ENCODE results near the gene CDR2. TPM values are rescaled to one million over a fixed set of nuclear protein-coding genes. Genes with fewer than 3 reads are reported as not detected.
"Not testable (repeated sequence)": the region's sequence is repeated elsewhere in the genome, so short reads cannot be mapped to it uniquely, and the experiment has no call there.

Gene CDR2
- total RNA-seq, 1 experiment from 2014 or later = 14.7 TPM

GRCh38 chr16:22352140-22352539 lies 22.3 kb downstream of the CDR2 start:
- Histone ChIP-seq H3F3A (ENCODE audit: low read length, unreplicated experiment) (no peaks in the 10 kb centered on the region), H3K4me3 (ENCODE audit: low read length) (no peak overlapping the region), H2AFZ (ENCODE audit: low read length) (no peak overlapping the region), H3K79me2 (ENCODE audit: low read length) (peaks cover 15% of the 10 kb centered on the region), H3K9me2 (replicated peaks; ENCODE audit: low read length) (no peaks in the 10 kb centered on the region), H3K36me3 (ENCODE audit: low read depth, low read length) (peaks cover 21% of the 10 kb centered on the region), H3K27ac (ENCODE audit: low read length) (no peak overlapping the region), H3K9me3 (ENCODE audit: low read length) (no peaks in the 10 kb centered on the region), H3K27me3 (ENCODE audit: low read length) (no peaks in the 10 kb centered on the region), H4K20me1 (ENCODE audit: low read length) (peaks cover 4% of the 10 kb centered on the region; the same call in 1 of the 2 replicates), H3K4me2 (ENCODE audit: low read length) (no peak overlapping the region), H3K4me1 (ENCODE audit: insufficient read depth, low read length) (peaks cover 25% of the 10 kb centered on the region), H3K9ac (ENCODE audit: low read length) (no peak overlapping the region)
- TF ChIP-seq CTCF (conservative IDR thresholded peaks at IDR 0.05; ENCODE audit: low read depth, low read length) = no peak
- TF ChIP-seq EZH2 (IDR thresholded peaks at IDR 0.05; ENCODE audit: low read length, unreplicated experiment) = no peak
- no peak for TF ChIP-seq EZH2phosphoT487 (IDR thresholded peaks at IDR 0.05; ENCODE audit: borderline replicate concordance, low read length)
- intact Hi-C loops (cut with micrococcal nuclease) = no loop called here
- ATAC-seq = no peak
- no peak for DNase-seq
- POLR2A ChIA-PET (ENCODE audit: unreplicated experiment) = interaction anchor here (0.6 kb wide), 1 partner anchor 18 kb away, joined by 3 read pairs; no protein-coding TSS in a partner anchor
- CTCF ChIA-PET = no interaction called here
- BruUV-seq (replicated peaks) = no TSS peak

- H3K9ac ChIP-seq (ENCODE audit: low read length); H3K9me2 ChIP-seq (replicated peaks; ENCODE audit: low read length); ATAC-seq; H3K27me3 ChIP-seq (ENCODE audit: low read length); H3K9me3 ChIP-seq (ENCODE audit: low read length); H3K27ac ChIP-seq (ENCODE audit: low read length); H2AFZ ChIP-seq (ENCODE audit: low read length); intact Hi-C loops (cut with micrococcal nuclease); H3F3A ChIP-seq (ENCODE audit: low read length, unreplicated experiment); POLR2A ChIA-PET (ENCODE audit: unreplicated experiment); H3K4me2 ChIP-seq (ENCODE audit: low read length); CTCF ChIA-PET; H4K20me1 ChIP-seq (ENCODE audit: low read length); DNase-seq; BruUV-seq (replicated peaks); H3K4me3 ChIP-seq (ENCODE audit: low read length): not testable (repeated sequence)
- Histone ChIP-seq H3K36me3 (ENCODE audit: low read depth, low read length) (peaks cover 29% of the 10 kb centered on the region), H3K79me2 (ENCODE audit: low read length) (peaks cover 15% of the 10 kb centered on the region), H3K4me1 (ENCODE audit: insufficient read depth, low read length) (peaks cover 25% of the 10 kb centered on the region)
Measured at GRCh38 chr16:22351017-22351416, 23.4 kb downstream of the CDR2 start.

- peak; percentile 65 for ATAC-seq
- no peaks in the 10 kb centered on the region for H3F3A ChIP-seq (ENCODE audit: low read length, unreplicated experiment)
- intact Hi-C loops (cut with micrococcal nuclease) = no loop called here
Measured at GRCh38 chr16:22348291-22348690, 26.1 kb downstream of the CDR2 start.

More at GRCh38 chr16:22348291-22348690, 26.1 kb downstream of the CDR2 start:
- H3K9me3 ChIP-seq (ENCODE audit: low read length) = no peaks in the 10 kb centered on the region
- H3K4me1 ChIP-seq (ENCODE audit: insufficient read depth, low read length) = peaks cover 14% of the 10 kb centered on the region
- no peaks in the 10 kb centered on the region for H3K9me2 ChIP-seq (replicated peaks; ENCODE audit: low read length)
- DNase-seq = peak; percentile 67
- no peak overlapping the region for H2AFZ ChIP-seq (ENCODE audit: low read length)
- H3K27ac ChIP-seq (ENCODE audit: low read length) = peak overlapping the region; percentile 5; the same call in 1 of the 2 replicates
- no peaks in the 10 kb centered on the region for H3K27me3 ChIP-seq (ENCODE audit: low read length)
- no peaks in the 10 kb centered on the region for H4K20me1 ChIP-seq (ENCODE audit: low read length)
- BruUV-seq (replicated peaks) = no TSS peak
- no peak overlapping the region for H3K4me3 ChIP-seq (ENCODE audit: low read length)
- ChIA-PET POLR2A (ENCODE audit: unreplicated experiment) (no interaction called here), CTCF (no interaction called here)
- H3K9ac ChIP-seq (ENCODE audit: low read length) = no peak overlapping the region
- H3K36me3 ChIP-seq (ENCODE audit: low read depth, low read length) = peaks cover 29% of the 10 kb centered on the region
- no peak for TF ChIP-seq EZH2phosphoT487 (IDR thresholded peaks at IDR 0.05; ENCODE audit: borderline replicate concordance, low read length)
- TF ChIP-seq CTCF (conservative IDR thresholded peaks at IDR 0.05; ENCODE audit: low read depth, low read length) = no peak
- TF ChIP-seq EZH2 (IDR thresholded peaks at IDR 0.05; ENCODE audit: low read length, unreplicated experiment) = no peak
- H3K79me2 ChIP-seq (ENCODE audit: low read length) = peaks cover 15% of the 10 kb centered on the region
- H3K4me2 ChIP-seq (ENCODE audit: low read length) = no peak overlapping the region
